Left ventricle myocardium inferior (tissue), 1 donor: ENCODE results near the gene PPP2R3A. TPM values are rescaled to one million over a fixed set of nuclear protein-coding genes. Genes with fewer than 3 reads are reported as not detected.

Experiments
- DNase-seq: peaks from one replicate; pipeline ENCODE4 v3.0.0-alpha.2; 2020
- H3K27ac ChIP-seq: fragments of 200-600 bp; replicated peaks from 2 replicates; pipeline ENCODE4 v1.8.0; 2021
- H3K27me3 ChIP-seq: fragments of 200-600 bp; 2 replicates; pipeline ENCODE4 v1.8.0; 2021; ENCODE audit warnings: low read depth
- H3K36me3 ChIP-seq: fragments of 200-600 bp; 2 replicates; pipeline ENCODE4 v1.8.0; 2021
- H3K4me1 ChIP-seq: fragments of 200-600 bp; 2 replicates; pipeline ENCODE4 v1.8.0; 2021
- H3K4me3 ChIP-seq: fragments of 200-600 bp; 2 replicates; pipeline ENCODE4 v1.8.0; 2021; ENCODE audit warnings: mild to moderate bottlenecking, moderate library complexity
- H3K9me3 ChIP-seq: fragments of 200-600 bp; replicated peaks from 2 replicates; pipeline ENCODE4 v1.8.0; 2021
- intact Hi-C: fragments of 100-400 bp; cut with micrococcal nuclease; formaldehyde crosslinking; loops from one replicate; pipeline ENCODE4 v1.11.0; 2022
- total RNA-seq: library from RNA; stranded (reverse); fragmentation: NEBNext Ultra II Directional; extraction: Animal tissue kit (Norgen Biotek cat#: 25700); gene quantifications from one replicate; pipeline ENCODE4 v1.2.1, GENCODE V29; 2021
- TF ChIP-seq, protein P1 (sequence below): fragments of 200-600 bp; IDR thresholded peaks from 2 replicates; pipeline ENCODE4 v1.8.0; 2021; ENCODE audit warnings: antibody characterized with exemption, mild to moderate bottlenecking, borderline replicate concordance
- donor health status: DM: no; HTN: yes; CAD: no; lungs with severe emphysema.

Gene PPP2R3A
- total RNA-seq, 1 donor from 2014 or later, result 94.9 TPM

- intact Hi-C loops, result loop anchor here (10.0 kb wide), 1 partner anchor 48 kb away; no protein-coding TSS in a partner anchor
- Histone ChIP-seq H3K36me3 (no peaks in the 10 kb centered on the region), H3K4me3 (peak overlapping the region; percentile 77), H3K9me3 (no peaks in the 10 kb centered on the region), H3K27me3 (no peaks in the 10 kb centered on the region), H3K27ac (peak overlapping the region; percentile 100), H3K4me1 (peaks cover 51% of the 10 kb centered on the region)
- TF ChIP-seq, protein P1, sequence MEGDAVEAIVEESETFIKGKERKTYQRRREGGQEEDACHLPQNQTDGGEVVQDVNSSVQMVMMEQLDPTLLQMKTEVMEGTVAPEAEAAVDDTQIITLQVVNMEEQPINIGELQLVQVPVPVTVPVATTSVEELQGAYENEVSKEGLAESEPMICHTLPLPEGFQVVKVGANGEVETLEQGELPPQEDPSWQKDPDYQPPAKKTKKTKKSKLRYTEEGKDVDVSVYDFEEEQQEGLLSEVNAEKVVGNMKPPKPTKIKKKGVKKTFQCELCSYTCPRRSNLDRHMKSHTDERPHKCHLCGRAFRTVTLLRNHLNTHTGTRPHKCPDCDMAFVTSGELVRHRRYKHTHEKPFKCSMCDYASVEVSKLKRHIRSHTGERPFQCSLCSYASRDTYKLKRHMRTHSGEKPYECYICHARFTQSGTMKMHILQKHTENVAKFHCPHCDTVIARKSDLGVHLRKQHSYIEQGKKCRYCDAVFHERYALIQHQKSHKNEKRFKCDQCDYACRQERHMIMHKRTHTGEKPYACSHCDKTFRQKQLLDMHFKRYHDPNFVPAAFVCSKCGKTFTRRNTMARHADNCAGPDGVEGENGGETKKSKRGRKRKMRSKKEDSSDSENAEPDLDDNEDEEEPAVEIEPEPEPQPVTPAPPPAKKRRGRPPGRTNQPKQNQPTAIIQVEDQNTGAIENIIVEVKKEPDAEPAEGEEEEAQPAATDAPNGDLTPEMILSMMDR, result no peak
- peak; percentile 99 for DNase-seq
These were observed 231.1 kb downstream of the PPP2R3A start for GRCh38 chr3:136196401-136197158.

DNA sequence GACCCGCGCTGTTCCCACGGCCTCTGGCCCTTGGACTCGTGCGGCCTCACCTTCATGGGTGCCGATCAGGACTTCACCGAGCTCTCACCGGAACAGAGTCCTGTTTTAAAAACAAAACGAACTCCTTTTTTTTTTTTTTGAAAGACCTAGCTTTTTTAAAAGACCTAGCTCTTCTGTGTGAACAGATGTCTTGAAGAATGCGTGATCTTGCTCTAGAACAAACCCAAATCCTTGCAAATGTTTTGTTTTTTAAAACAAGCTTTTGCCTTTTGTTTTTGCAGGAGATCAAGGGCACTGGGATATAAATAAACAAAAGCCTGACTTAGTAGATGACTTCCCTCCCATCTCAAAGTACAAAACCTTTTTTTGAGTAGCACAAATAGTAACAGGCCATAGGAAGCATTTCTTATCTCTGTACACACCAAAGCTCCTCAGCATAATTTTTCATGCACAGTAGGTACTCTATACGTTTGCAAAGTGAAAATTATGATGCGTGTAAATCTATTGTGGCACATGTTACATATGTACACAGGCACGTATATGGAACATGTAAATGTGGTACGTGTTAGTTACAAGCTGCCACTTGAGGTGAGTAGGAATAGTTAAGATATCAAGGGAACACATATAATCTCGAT, 231.7 kb downstream of the PPP2R3A start:
- Histone ChIP-seq H3K9me3 (no peaks in the 10 kb centered on the region), H3K27ac (peak overlapping the region; percentile 100), H3K4me1 (peaks cover 44% of the 10 kb centered on the region), H3K27me3 (no peaks in the 10 kb centered on the region), H3K36me3 (no peaks in the 10 kb centered on the region), H3K4me3 (peak overlapping the region; percentile 77)
- intact Hi-C loops, result loop anchor here (10.0 kb wide), 1 partner anchor 48 kb away; no protein-coding TSS in a partner anchor
- TF ChIP-seq, protein P1, result no peak
- DNase-seq, result no peak

Other genes with a start within 250 kb of the PPP2R3A start
- 19.0 TPM for gene MSL2, start 230.6 kb downstream of the PPP2R3A start, total RNA-seq